Endothelial cell (in vitro differentiated cells): ENCODE measurements around the gene RPP30. TPM values are rescaled to one million over a fixed set of nuclear protein-coding genes. Genes with fewer than 3 reads are reported as not detected.
A peak's percentile ranks its signal among the peaks of the same experiment; 100 is the strongest.

Experiments
- DNase-seq: peaks from one replicate; pipeline ENCODE4 v3.0.0; 2021; ENCODE audit warnings: low spot score
- H3K27ac Mint-ChIP-seq: one replicate; pipeline ENCODE4 v1.8.0; 2021; ENCODE audit warnings: mixed read lengths, inconsistent platforms; ENCODE audit not compliant: unreplicated experiment
- H3K27me3 Mint-ChIP-seq: one replicate; pipeline ENCODE4 v1.8.0; 2021; ENCODE audit warnings: mild to moderate bottlenecking, moderate library complexity, mixed read lengths, inconsistent platforms; ENCODE audit not compliant: unreplicated experiment
- H3K36me3 Mint-ChIP-seq: one replicate; pipeline ENCODE4 v1.8.0; 2021; ENCODE audit warnings: mild to moderate bottlenecking, low read depth, mixed read lengths, inconsistent platforms; ENCODE audit not compliant: unreplicated experiment
- H3K4me1 Mint-ChIP-seq: one replicate; pipeline ENCODE4 v1.8.0; 2021; ENCODE audit warnings: mild to moderate bottlenecking, mixed read lengths, inconsistent platforms; ENCODE audit not compliant: unreplicated experiment
- H3K4me3 Mint-ChIP-seq: one replicate; pipeline ENCODE4 v1.8.0; 2021; ENCODE audit warnings: mild to moderate bottlenecking, mixed read lengths, inconsistent platforms; ENCODE audit not compliant: unreplicated experiment
- H3K9me3 Mint-ChIP-seq: one replicate; pipeline ENCODE4 v1.8.0; 2021; ENCODE audit warnings: mixed read lengths, inconsistent platforms; ENCODE audit not compliant: unreplicated experiment
- CTCF ChIP-seq: fragments of 200-600 bp; sonication (generic); IDR thresholded peaks from one replicate; pipeline ENCODE4 v1.5.0; 2021; ENCODE audit warnings: antibody characterized with exemption; ENCODE audit not compliant: unreplicated experiment
- total RNA-seq: library from RNA; stranded (reverse); fragmentation: NEBNext Ultra II Directional; extraction: Animal tissue kit (Norgen Biotek cat#: 25700); gene quantifications from one replicate; pipeline ENCODE4 v1.2.1, GENCODE V29; 2021; ENCODE audit not compliant: unreplicated experiment

Gene RPP30
- total RNA-seq, 1 donor from 2014 or later, result 53.0 TPM

- Mint-ChIP-seq H3K36me3 (no peaks in the 10 kb centered on the region), H3K4me3 (no peak overlapping the region), H3K4me1 (peaks cover 11% of the 10 kb centered on the region), H3K27me3 (peaks cover 2% of the 10 kb centered on the region), H3K27ac (peak overlapping the region; percentile 58), H3K9me3 (no peaks in the 10 kb centered on the region)
- DNase-seq, result no peak
- no peak for TF ChIP-seq CTCF
Measured at GRCh38 chr10:90947030-90947960, 75.5 kb downstream of the RPP30 start.

Other genes with a start within 250 kb of the RPP30 start
- gene HTR7, start 13.9 kb upstream of the RPP30 start, total RNA-seq, result 7.3 TPM
- 0.82 TPM for gene ANKRD1, start 49.1 kb downstream of the RPP30 start, total RNA-seq